GM18507 (cell line): ENCODE data around the gene NECAB3.
A peak's percentile ranks its signal among the peaks of the same experiment; 100 is the strongest.
"Not testable (repeated sequence)": the region's sequence is repeated elsewhere in the genome, so short reads cannot be mapped to it uniquely, and the experiment has no call there.

Experiments
- DNase-seq: peaks from one replicate; pipeline ENCODE4 v3.0.0; 2011; ENCODE audit warnings: low read depth; ENCODE audit not compliant: insufficient read length; ENCODE audit errors: extremely low spot score
- FAIRE-seq: peaks from 2 replicates; lab custom pipeline; 2011; peaks lifted over from hg19 to GRCh38; lab: Jason Lieb, UNC

NECAB3 gene

GRCh38 chr20:33636776-33637175, 37.5 kb downstream of the NECAB3 start:
- FAIRE-seq (no peak), DNase-seq (no peak)

DNA sequence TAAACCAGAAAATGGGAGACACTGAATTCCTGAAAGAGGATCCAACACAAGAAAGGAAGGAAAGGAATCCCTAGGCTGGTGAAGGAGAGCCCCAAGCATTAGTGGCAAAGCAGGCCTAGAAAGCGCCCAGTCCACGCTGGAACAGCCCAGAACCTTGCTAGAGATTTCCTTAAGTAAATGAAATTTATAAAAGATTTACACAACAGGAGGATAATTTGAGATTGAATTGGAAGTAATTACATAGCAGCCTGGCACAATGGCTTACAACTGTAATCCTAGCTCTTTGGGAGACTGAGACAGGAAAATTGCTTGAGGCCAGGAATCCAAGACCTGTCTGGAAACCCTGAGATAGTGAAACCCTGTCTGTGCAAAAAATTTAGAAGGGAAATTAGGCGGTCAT, 38.9 kb downstream of the NECAB3 start:
- DNase-seq: no peak
- FAIRE-seq: no peak

DNA sequence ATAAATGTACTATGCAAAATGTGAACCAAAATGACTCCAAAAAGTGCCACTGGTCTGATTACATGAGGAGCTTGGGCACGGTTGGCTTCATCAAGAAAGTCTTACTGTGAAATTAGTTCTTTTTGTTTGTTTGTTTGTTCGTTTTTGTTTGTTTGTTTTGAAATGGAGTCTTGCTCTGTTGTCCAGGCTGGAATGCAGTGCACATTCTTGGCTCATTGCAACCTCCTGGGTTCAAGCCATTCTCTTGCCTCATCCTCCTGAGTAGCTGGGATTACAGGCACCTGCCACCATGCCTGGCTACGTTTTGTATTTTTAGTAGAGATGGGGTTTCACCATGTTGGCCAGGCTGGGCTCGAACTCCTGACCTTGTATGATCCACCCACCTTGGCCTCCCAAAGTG, 42.3 kb downstream of the NECAB3 start:
- not testable (repeated sequence) for DNase-seq, FAIRE-seq

DNA sequence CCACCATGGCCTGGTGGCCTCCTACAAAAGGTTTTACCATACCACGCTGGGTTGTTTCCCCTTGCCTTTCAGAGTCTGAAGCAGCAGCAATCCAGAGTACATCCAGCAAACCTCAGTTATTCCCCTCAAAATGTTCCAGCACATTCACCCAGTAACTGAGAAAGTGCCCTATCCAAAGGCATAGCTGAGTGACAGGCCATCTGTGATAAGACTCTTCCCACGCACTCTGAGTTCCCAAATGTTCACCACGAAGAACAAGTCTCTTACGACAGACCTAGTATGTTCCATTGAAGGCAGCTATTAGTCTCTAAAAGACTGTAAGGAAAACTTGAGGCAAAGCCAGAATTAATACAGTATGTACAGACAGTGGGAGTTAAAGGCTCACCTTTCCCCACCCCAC, 43.7 kb downstream of the NECAB3 start:
- DNase-seq: no peak
- FAIRE-seq: no peak

GRCh38 chr20:33629979-33630378, 44.2 kb downstream of the NECAB3 start:
- no peak for FAIRE-seq
- DNase-seq: no peak

DNA sequence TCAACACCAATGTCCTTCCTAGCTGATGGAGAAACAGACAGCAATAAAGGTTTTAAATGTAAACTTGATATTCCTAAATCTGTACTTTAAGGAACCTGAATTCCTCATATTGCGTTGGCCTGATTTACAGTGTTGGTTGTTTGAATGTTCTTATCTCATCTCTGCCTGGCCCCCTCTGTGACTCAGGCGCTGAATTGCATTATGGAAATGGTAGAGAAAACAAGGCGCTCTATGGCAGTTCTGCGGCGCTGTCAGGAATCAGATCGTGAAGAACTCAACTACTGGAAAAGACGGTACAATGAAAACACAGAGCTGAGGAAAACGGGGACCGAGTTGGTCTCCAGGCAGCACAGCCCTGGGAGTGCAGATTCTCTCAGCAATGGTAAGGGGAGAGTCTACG, 44.7 kb downstream of the NECAB3 start:
- no peak for FAIRE-seq
- DNase-seq: no peak

GRCh38 chr20:33627577-33628216, 46.5 kb downstream of the NECAB3 start:
- DNase-seq (no peak), FAIRE-seq (no peak)

GRCh38 chr20:33626190-33626589, 48.0 kb downstream of the NECAB3 start:
- DNase-seq (no peak), FAIRE-seq (no peak)

- no peak for FAIRE-seq
These were observed 49.8 kb downstream of the NECAB3 start for GRCh38 chr20:33624399-33624798.

GRCh38 chr20:33622705-33623365, 51.4 kb downstream of the NECAB3 start:
- FAIRE-seq (no peak), DNase-seq (no peak)

More at GRCh38 chr20:33624399-33624798, 49.8 kb downstream of the NECAB3 start:
- DNase-seq: no peak

GRCh38 chr20:33621717-33622400, 52.4 kb downstream of the NECAB3 start:
- DNase-seq (no peak), FAIRE-seq (no peak)

GRCh38 chr20:33612001-33612400, 62.2 kb downstream of the NECAB3 start:
- DNase-seq (no peak), FAIRE-seq (no peak)

DNA sequence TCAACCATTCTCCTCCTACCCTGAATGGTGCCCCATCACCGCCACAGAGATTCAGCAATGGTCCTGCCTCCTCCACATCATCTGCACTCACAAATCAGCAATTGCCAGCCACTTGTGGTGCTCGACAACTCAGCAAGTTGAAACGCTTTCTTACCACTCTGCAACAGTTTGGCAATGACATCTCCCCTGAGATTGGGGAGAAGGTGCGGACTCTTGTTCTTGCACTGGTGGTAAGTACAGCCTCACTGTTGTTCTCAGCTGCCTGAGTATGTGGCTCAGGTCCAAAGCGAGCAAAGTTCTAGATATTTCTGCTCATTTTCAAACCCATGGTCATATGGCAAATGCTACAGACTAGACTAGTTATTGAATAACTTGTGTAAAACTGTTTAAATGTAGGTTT, 63.1 kb downstream of the NECAB3 start:
- FAIRE-seq (no peak), DNase-seq (no peak)

GRCh38 chr20:33609504-33609903, 64.7 kb downstream of the NECAB3 start:
- DNase-seq: no peak
- peak; percentile 29 for FAIRE-seq
